Prostate gland (tissue), 2 donors: Measurements from ENCODE around the gene AKR7A2.

Experiments used
- CTCF ChIP-seq, 4 experiments: fragments of 200-600 bp in 2 of 4; fragments of 450-650 bp in 2 of 4; sonication (generic) in 2 of 4; IDR thresholded peaks; 1 replicate in 3 of 4; 2 replicates in 1 of 4; pipeline ENCODE4 v1.5.1; 2016 to 2019; ENCODE audit warnings: antibody characterized with exemption in 4 of 4, mild to moderate bottlenecking in 2 of 4, moderate library complexity in 2 of 4
- POLR2A ChIP-seq: fragments of 450-650 bp; IDR thresholded peaks from one replicate; pipeline ENCODE4 v1.6.1; 2016; ENCODE audit warnings: antibody characterized with exemption, mild to moderate bottlenecking
- POLR2AphosphoS5 ChIP-seq: sonication (generic); formaldehyde crosslinking; IDR thresholded peaks from one replicate; pipeline ENCODE4 v1.6.1; 2017; ENCODE audit warnings: antibody characterized with exemption

GRCh38 chr1:19337289-19337688 is 25.3 kb upstream of the AKR7A2 start:
- TF ChIP-seq CTCF (IDR thresholded peaks at IDR 0.05) (no peak), POLR2AphosphoS5 (no peak), POLR2A (no peak)
